DLD1 (cell line): ENCODE data around the gene KRTAP4-1.
"Not testable (repeated sequence)": the region's sequence is repeated elsewhere in the genome, so short reads cannot be mapped to it uniquely, and the experiment has no call there.

ENCODE experiments used
- in situ Hi-C: cut with HindIII; loops from 2 replicates; pipeline ENCODE4 v1.10.0; 2017; ENCODE audit warnings: low sequenced_read_pairs

Gene KRTAP4-1

GRCh38 chr17:41176744-41177387 is 7.8 kb downstream of the KRTAP4-1 start:
- in situ Hi-C loops: no loop called here

GRCh38 chr17:41171886-41172285 is 12.8 kb downstream of the KRTAP4-1 start:
- in situ Hi-C loops: no loop called here

GRCh38 chr17:41168121-41168520 is 16.6 kb downstream of the KRTAP4-1 start, which contains the start of gene KRTAP4-3:
Gene KRTAP4-3, minus strand, starts transcription at chr17:41168221. Its CDS starts 49 bp downstream, at chr17:41168172.
- in situ Hi-C loops: no loop called here

- in situ Hi-C loops: no loop called here
Observed at GRCh38 chr17:41167561-41167960, 17.1 kb downstream of the KRTAP4-1 start.

GRCh38 chr17:41163828-41164227 is 20.9 kb downstream of the KRTAP4-1 start:
- in situ Hi-C loops: no loop called here

GRCh38 chr17:41160648-41161047 is 24.1 kb downstream of the KRTAP4-1 start, which contains the start of gene KRTAP4-4:
Gene KRTAP4-4, minus strand, starts transcription at chr17:41160748. Its CDS starts 57 bp downstream, at chr17:41160691.
- in situ Hi-C loops: no loop called here

- in situ Hi-C loops: not testable (repeated sequence)
Observed at GRCh38 chr17:41160190-41160589, 24.5 kb downstream of the KRTAP4-1 start.

GRCh38 chr17:41153856-41154255 is 30.9 kb downstream of the KRTAP4-1 start:
- in situ Hi-C loops: no loop called here

- in situ Hi-C loops: no loop called here
Observed at GRCh38 chr17:41151525-41151924, 33.2 kb downstream of the KRTAP4-1 start.

- in situ Hi-C loops: no loop called here
Observed at GRCh38 chr17:41150026-41150425, 34.7 kb downstream of the KRTAP4-1 start.

GRCh38 chr17:41149652-41149985 is 35.1 kb downstream of the KRTAP4-1 start, which contains the start of gene KRTAP4-5:
Gene KRTAP4-5, minus strand, starts transcription at chr17:41149825. Its CDS starts 58 bp downstream, at chr17:41149767.
- in situ Hi-C loops: no loop called here

GRCh38 chr17:41148971-41149651 is 35.6 kb downstream of the KRTAP4-1 start:
- in situ Hi-C loops: not testable (repeated sequence)

GRCh38 chr17:41147531-41148204 is 37.0 kb downstream of the KRTAP4-1 start:
- in situ Hi-C loops: no loop called here

- in situ Hi-C loops: no loop called here
Observed at GRCh38 chr17:41145261-41145660, 39.5 kb downstream of the KRTAP4-1 start.

- in situ Hi-C loops: no loop called here
Observed at GRCh38 chr17:41144846-41145245, 39.9 kb downstream of the KRTAP4-1 start.

- in situ Hi-C loops: no loop called here
Observed at GRCh38 chr17:41141361-41141760, 43.4 kb downstream of the KRTAP4-1 start.

- in situ Hi-C loops: no loop called here
Observed at GRCh38 chr17:41140360-41141131, 44.2 kb downstream of the KRTAP4-1 start, which contains the start of gene KRTAP4-6. Gene KRTAP4-6, minus strand, starts transcription at chr17:41140544. Its CDS starts 57 bp downstream, at chr17:41140487.

GRCh38 chr17:41139865-41140264 is 44.8 kb downstream of the KRTAP4-1 start:
- in situ Hi-C loops: not testable (repeated sequence)
